B cell (primary cell): ENCODE results near the gene PPP2R5C. TPM values are rescaled to one million over a fixed set of nuclear protein-coding genes. Genes with fewer than 3 reads are reported as not detected.

Source experiments
- ATAC-seq: fragments of 200-7000 bp; cut with Tn5 transposase; one replicate; pipeline ENCODE4 v1.10.0; 2021; ENCODE audit warnings: low read depth, mild to moderate bottlenecking, moderate number of reproducible peaks, moderate library complexity
- CTCF ChIA-PET: fragments of 350-600 bp; sonication (Branson Sonifier 250); formaldehyde crosslinking; loops from one replicate; lab custom pipeline; 2021; ENCODE audit warnings: antibody characterized with exemption, inconsistent platforms; lab: Charles Lee
- POLR2A ChIA-PET: fragments of 350-600 bp; sonication (Branson Sonifier 250); formaldehyde crosslinking; loops from one replicate; lab custom pipeline; 2021; ENCODE audit warnings: antibody characterized with exemption; lab: Charles Lee
- DNase-seq: peaks from one replicate; pipeline ENCODE4 v3.0.0; 2013
- H2AFZ ChIP-seq: 2 replicates; pipeline ENCODE4 v1.6.1; 2012; ENCODE audit warnings: mild to moderate bottlenecking, low read depth, low read length; ENCODE audit not compliant: insufficient read depth, poor library complexity, severe bottlenecking
- H3K27ac ChIP-seq, 2 donors: 1 replicate in 1 of 2; 2 replicates in 1 of 2; pipeline ENCODE4 v1.5.1; 2012 to 2013; ENCODE audit warnings: low read length in 2 of 2, mild to moderate bottlenecking in 2 of 2, moderate library complexity in 1 of 2
- H3K27me3 ChIP-seq, 4 experiments: fragments of 200-600 bp in 1 of 4; sonication (generic) in 1 of 4; replicated peaks in 1 of 4; 1 replicate in 2 of 4; 2 replicates in 2 of 4; pipeline versions ENCODE4 v1.6.1 to v1.7.0; 2013 to 2016; ENCODE audit warnings: low read length in 3 of 4, mild to moderate bottlenecking in 2 of 4, mixed read lengths in 1 of 4, moderate library complexity in 1 of 4; ENCODE audit not compliant: insufficient read depth in 4 of 4, control insufficient read depth in 3 of 4; ENCODE audit errors: control extremely low read depth in 1 of 4
- H3K36me3 ChIP-seq, 2 experiments: replicated peaks in 1 of 2; 1 replicate in 1 of 2; 2 replicates in 1 of 2; pipeline versions ENCODE4 v1.6.1 to v1.7.1; 2013; ENCODE audit warnings: low read length in 1 of 2; ENCODE audit not compliant: insufficient read depth in 2 of 2, control insufficient read depth in 1 of 2; ENCODE audit errors: control extremely low read depth in 1 of 2, extremely low read depth in 1 of 2
- H3K4me1 ChIP-seq, 2 donors: fragments of 200-600 bp in 1 of 2; sonication (generic) in 1 of 2; 1 replicate in 1 of 2; 2 replicates in 1 of 2; pipeline versions ENCODE4 v1.5.1 to v1.6.1; 2013 to 2017; ENCODE audit warnings: low read length in 2 of 2; ENCODE audit not compliant: control insufficient read depth in 2 of 2, insufficient read depth in 2 of 2
- H3K4me2 ChIP-seq: replicated peaks from 2 replicates; pipeline ENCODE3; 2012; ENCODE audit warnings: mild to moderate bottlenecking, low read depth, low read length; ENCODE audit not compliant: poor library complexity, severe bottlenecking
- H3K4me3 ChIP-seq, 5 experiments: fragments of 200-600 bp in 1 of 5; sonication (generic) in 1 of 5; 1 replicate in 3 of 5; 2 replicates in 2 of 5; pipeline versions ENCODE4 v1.5.1 to v1.7.0; 2011 to 2016; ENCODE audit warnings: low read length in 4 of 5, mild to moderate bottlenecking in 4 of 5, low read depth in 2 of 5, control low read depth in 1 of 5, moderate library complexity in 1 of 5; ENCODE audit not compliant: insufficient read depth in 1 of 5; ENCODE audit errors: control extremely low read depth in 1 of 5, extremely low read depth in 1 of 5
- H3K79me2 ChIP-seq: fragments of 200-600 bp; sonication (generic); one replicate; pipeline ENCODE4 v1.6.0; 2016; ENCODE audit warnings: low read length; ENCODE audit not compliant: control insufficient read depth, insufficient read depth
- H3K9ac ChIP-seq: fragments of 200-600 bp; sonication (generic); 2 replicates; pipeline ENCODE4 v1.6.1; 2017; ENCODE audit warnings: mild to moderate bottlenecking, low read length, moderate library complexity
- H3K9me3 ChIP-seq, 3 donors: one replicate each; pipeline versions ENCODE4 v1.6.1 to v1.7.1; 2013; ENCODE audit warnings: low read length in 2 of 3; ENCODE audit not compliant: control insufficient read depth in 2 of 3, insufficient read depth in 1 of 3; ENCODE audit errors: control extremely low read depth in 1 of 3
- H4K20me1 ChIP-seq: 2 replicates; pipeline ENCODE4 v1.6.0; 2012; ENCODE audit warnings: mild to moderate bottlenecking, low read length; ENCODE audit not compliant: insufficient read depth, control insufficient read depth, poor library complexity, severe bottlenecking
- H3K27ac Mint-ChIP-seq: one replicate; pipeline ENCODE4 v1.8.0; 2021; ENCODE audit warnings: mixed read lengths
- H3K27me3 Mint-ChIP-seq: one replicate; pipeline ENCODE4 v1.8.0; 2021; ENCODE audit warnings: mixed read lengths
- H3K4me1 Mint-ChIP-seq: one replicate; pipeline ENCODE4 v1.8.0; 2021; ENCODE audit warnings: mixed read lengths
- H3K4me3 Mint-ChIP-seq: one replicate; pipeline ENCODE4 v1.8.0; 2021; ENCODE audit warnings: mixed read lengths
- H3K9me3 Mint-ChIP-seq: one replicate; pipeline ENCODE4 v1.8.0; 2022; ENCODE audit warnings: mixed read lengths; ENCODE audit not compliant: insufficient read depth
- CTCF ChIP-seq: fragments of 200-600 bp; IDR thresholded peaks from one replicate; pipeline ENCODE4 v1.8.0; 2022; ENCODE audit warnings: antibody characterized with exemption, mild to moderate bottlenecking
- EZH2 ChIP-seq: IDR thresholded peaks from 2 replicates; pipeline ENCODE4 v1.6.1; 2012; ENCODE audit warnings: borderline replicate concordance, low read depth, mild to moderate bottlenecking, moderate library complexity, low read length; ENCODE audit not compliant: insufficient read depth, poor library complexity, severe bottlenecking
- WGBS: methylation state at CpG from one replicate; pipeline ENCODE4 v1.1.5; 2013; ENCODE audit warnings: missing lambda C conversion rate; ENCODE audit not compliant: insufficient coverage; 5-methylcytosine and 5-hydroxymethylcytosine counted together
- intact Hi-C: fragments of 100-400 bp; cut with micrococcal nuclease; formaldehyde crosslinking; loops from one replicate; pipeline ENCODE4 v1.10.0; 2022
- polyA plus RNA-seq: library from polyadenylated mRNA; depleted of rRNA; stranded (reverse); fragments of >200 nt; gene quantifications from 2 replicates; pipeline ENCODE4 v1.2.3, GENCODE V29; 2012
- total RNA-seq, 2 donors: library from RNA; stranded (reverse); fragments of 120-200 nt in 1 of 2; gene quantifications; 1 replicate in 1 of 2; 2 replicates in 1 of 2; pipeline versions ENCODE4 v1.2.3 to v1.2.4, GENCODE V29; 2013 to 2022

Gene PPP2R5C
- total and polyA plus RNA-seq, 2 donors (not counting 1 experiment from before 2014, with no cell fraction given) = 91.7 to 330 TPM

- Histone ChIP-seq H4K20me1 (peaks cover 89% of the 10 kb centered on the region), H3K4me1 (peaks cover 34 to 45% of the 10 kb centered on the region in 2 donors), H2AFZ (peak overlapping the region; percentile 31), H3K79me2 (peaks cover 98% of the 10 kb centered on the region), H3K4me2 (peak overlapping the region; percentile 32), H3K36me3 (peaks cover 3 to 37% of the 10 kb centered on the region in 2 experiments), H3K27me3 (no peaks in the 10 kb centered on the region), H3K9me3 (no peaks in the 10 kb centered on the region), H3K4me3 (no peak overlapping the region), H3K9ac (no peak overlapping the region), H3K27ac (peak overlapping the region in 1 of 2 donors; percentile 53)
- intact Hi-C loops = no loop called here
- ATAC-seq = no peak
- TF ChIP-seq CTCF (no peak), EZH2 (no peak)
- Mint-ChIP-seq H3K9me3 (no peaks in the 10 kb centered on the region), H3K27ac (no peak overlapping the region), H3K27me3 (no peaks in the 10 kb centered on the region), H3K4me1 (peaks cover 64% of the 10 kb centered on the region), H3K4me3 (no peak overlapping the region)
- WGBS = 55% methylated on average over 4 of the region's 5 CpGs
- ChIA-PET CTCF (interaction anchor here (2.0 kb wide), 2 partner anchors 10 to 83 kb away, joined by 8 to 12 read pairs; no protein-coding TSS in a partner anchor), POLR2A (interaction anchor here (1.2 kb wide), 1 partner anchor 11 kb away, joined by 4 read pairs; no protein-coding TSS in a partner anchor)
- DNase-seq = no peak
Observed at GRCh38 chr14:101854366-101854765, 92.9 kb downstream of the PPP2R5C start.

- no peak overlapping the region for H3K9ac ChIP-seq
- peaks cover 98% of the 10 kb centered on the region for H3K79me2 ChIP-seq
- no peak overlapping the region for H3K4me2 ChIP-seq
- no peaks in the 10 kb centered on the region for H3K27me3 Mint-ChIP-seq
- H3K4me3 ChIP-seq = no peak overlapping the region
- H3K27ac ChIP-seq = no peak overlapping the region
- no peak overlapping the region for H3K4me3 Mint-ChIP-seq
- POLR2A ChIA-PET = no interaction called here
- H4K20me1 ChIP-seq = peaks cover 88% of the 10 kb centered on the region
- H3K36me3 ChIP-seq = peaks cover 3 to 53% of the 10 kb centered on the region in 2 experiments
- no peaks in the 10 kb centered on the region for H3K9me3 ChIP-seq
- no peaks in the 10 kb centered on the region for H3K27me3 ChIP-seq
- DNase-seq (no peak), ATAC-seq (no peak)
- H3K27ac Mint-ChIP-seq = no peak overlapping the region
- H3K9me3 Mint-ChIP-seq = no peaks in the 10 kb centered on the region
- 100% methylated on average over 3 of the region's 5 CpGs for WGBS
- TF ChIP-seq EZH2 = no peak
- TF ChIP-seq CTCF = no peak
- no peak overlapping the region for H2AFZ ChIP-seq
- H3K4me1 ChIP-seq = peaks cover 21 to 33% of the 10 kb centered on the region in 2 donors
- intact Hi-C loops = no loop called here
- H3K4me1 Mint-ChIP-seq = peaks cover 55% of the 10 kb centered on the region
- CTCF ChIA-PET = interaction anchor here (1.2 to 2.0 kb wide), 3 partner anchors 10 to 85 kb away, joined by 5 to 6 read pairs (median 5); no protein-coding TSS in a partner anchor
Observed at GRCh38 chr14:101855958-101856357, 94.4 kb downstream of the PPP2R5C start.
